ENCODE data around the gene ERICH2. TPM values are rescaled to one million over a fixed set of nuclear protein-coding genes. Genes with fewer than 3 reads are reported as not detected.

ERICH2 gene
- total RNA-seq, 3 donors from 2014 or later, result 0.92 TPM; not detected in 2

DNA sequence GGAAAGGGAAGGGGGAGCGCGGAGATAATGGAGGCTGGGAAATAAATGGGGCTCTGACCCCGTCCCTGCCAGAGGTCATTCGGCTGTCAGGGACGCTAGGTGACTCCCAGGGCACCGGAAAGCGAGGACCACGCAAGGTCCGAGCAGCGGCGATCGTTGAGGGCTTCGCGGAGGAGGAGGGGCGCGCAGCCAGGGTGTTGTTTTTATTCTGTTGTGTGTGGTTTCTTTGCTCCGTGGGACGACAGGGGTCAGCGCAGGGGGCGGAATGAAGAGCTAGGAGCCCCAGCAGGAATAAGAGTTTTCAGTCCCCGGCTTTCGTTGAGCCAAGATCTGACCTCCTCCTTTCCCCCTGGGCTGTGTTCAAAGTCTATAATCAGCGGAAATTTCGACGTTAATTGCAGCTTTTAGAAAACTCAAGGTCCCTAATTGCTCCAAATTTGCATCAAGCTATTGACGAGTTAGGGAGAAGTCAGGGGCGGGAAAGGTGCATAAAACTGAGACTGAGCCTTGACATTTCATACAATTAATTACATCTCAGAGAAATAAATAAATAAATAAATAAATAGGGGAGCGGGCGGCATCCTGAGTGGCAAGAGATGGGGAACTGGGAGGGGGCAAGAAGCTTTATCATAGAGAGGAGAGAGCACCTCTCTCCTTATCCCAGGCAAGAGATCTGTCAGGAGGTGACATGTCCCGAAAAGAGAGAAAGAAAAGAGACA lies 48.7 kb downstream of the ERICH2 start:
- Histone ChIP-seq H3K36me3 (ENCODE audit: low read depth) (no peaks in the 10 kb centered on the region), H3K4me1 (ENCODE audit: low read depth) (peaks cover 52% of the 10 kb centered on the region), H3K4me3 (no peak overlapping the region), H3K9me3 (no peaks in the 10 kb centered on the region)
- no peak for DNase-seq
- no peak for ATAC-seq
- TF ChIP-seq, protein P1, sequence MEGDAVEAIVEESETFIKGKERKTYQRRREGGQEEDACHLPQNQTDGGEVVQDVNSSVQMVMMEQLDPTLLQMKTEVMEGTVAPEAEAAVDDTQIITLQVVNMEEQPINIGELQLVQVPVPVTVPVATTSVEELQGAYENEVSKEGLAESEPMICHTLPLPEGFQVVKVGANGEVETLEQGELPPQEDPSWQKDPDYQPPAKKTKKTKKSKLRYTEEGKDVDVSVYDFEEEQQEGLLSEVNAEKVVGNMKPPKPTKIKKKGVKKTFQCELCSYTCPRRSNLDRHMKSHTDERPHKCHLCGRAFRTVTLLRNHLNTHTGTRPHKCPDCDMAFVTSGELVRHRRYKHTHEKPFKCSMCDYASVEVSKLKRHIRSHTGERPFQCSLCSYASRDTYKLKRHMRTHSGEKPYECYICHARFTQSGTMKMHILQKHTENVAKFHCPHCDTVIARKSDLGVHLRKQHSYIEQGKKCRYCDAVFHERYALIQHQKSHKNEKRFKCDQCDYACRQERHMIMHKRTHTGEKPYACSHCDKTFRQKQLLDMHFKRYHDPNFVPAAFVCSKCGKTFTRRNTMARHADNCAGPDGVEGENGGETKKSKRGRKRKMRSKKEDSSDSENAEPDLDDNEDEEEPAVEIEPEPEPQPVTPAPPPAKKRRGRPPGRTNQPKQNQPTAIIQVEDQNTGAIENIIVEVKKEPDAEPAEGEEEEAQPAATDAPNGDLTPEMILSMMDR (IDR thresholded peaks at IDR 0.05), result no peak
- intact Hi-C loops (cut with DNase I, micrococcal nuclease), result loop anchor here (10.0 kb wide), 3 partner anchors 424 to 584 kb away; no protein-coding TSS in a partner anchor

GRCh38 chr2:170819680-170820664 lies 49.8 kb downstream of the ERICH2 start:
- no peaks in the 10 kb centered on the region for H3K36me3 ChIP-seq (ENCODE audit: low read depth)
- no peak overlapping the region for H3K4me3 ChIP-seq
- H3K9me3 ChIP-seq, result no peaks in the 10 kb centered on the region
- ATAC-seq (no peak), DNase-seq (no peak)
- intact Hi-C loops (cut with DNase I, micrococcal nuclease), result loop anchor here (10.0 kb wide), 3 partner anchors 425 to 585 kb away; no protein-coding TSS in a partner anchor
- TF ChIP-seq, protein P1 (IDR thresholded peaks at IDR 0.05), result no peak
- peaks cover 50% of the 10 kb centered on the region for H3K4me1 ChIP-seq (ENCODE audit: low read depth)

DNA sequence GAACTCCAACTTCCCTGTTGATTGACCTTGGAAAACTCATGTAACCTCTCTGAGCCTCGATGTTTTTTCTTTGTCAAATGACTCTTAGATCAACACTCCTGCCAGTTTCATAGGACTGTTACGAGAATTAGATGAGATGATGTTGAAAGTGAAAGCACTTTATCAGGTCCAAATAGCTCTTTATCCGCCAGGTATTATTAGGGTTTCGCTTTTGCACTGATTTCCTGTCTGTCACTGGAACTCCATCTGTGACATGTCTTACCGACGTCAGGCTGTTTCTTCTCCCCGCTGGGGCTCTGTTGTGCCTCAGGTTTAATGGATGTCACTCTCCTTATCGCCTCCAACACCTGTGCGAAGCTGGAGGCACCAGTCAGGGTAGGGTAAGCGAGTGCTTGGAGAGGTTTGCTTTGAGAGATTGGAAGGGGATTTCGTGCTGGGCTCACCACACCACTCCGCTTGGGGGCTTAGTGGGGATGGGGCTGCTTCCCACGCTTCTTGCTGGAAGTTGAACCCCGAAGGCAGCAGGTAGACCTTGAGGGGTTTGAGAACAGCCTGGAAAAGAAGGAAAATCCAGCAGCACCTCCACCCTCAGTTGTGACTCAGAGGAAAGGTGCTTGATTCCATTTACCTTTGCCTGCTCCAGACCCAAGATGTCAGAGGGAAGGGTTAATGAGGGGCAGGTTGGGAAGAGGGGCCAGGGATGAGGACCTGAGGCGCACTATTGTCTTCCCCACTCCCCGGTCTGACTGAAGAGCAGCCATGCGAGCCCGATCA lies 50.8 kb downstream of the ERICH2 start:
- ATAC-seq (no peak), DNase-seq (no peak)
- no peak overlapping the region for H3K4me3 ChIP-seq

GRCh38 chr2:170821531-170822289 lies 51.5 kb downstream of the ERICH2 start:
- Histone ChIP-seq H3K9me3 (no peaks in the 10 kb centered on the region), H3K36me3 (ENCODE audit: low read depth) (no peaks in the 10 kb centered on the region), H3K4me3 (no peak overlapping the region), H3K4me1 (ENCODE audit: low read depth) (peaks cover 41% of the 10 kb centered on the region)
- TF ChIP-seq, protein P1 (IDR thresholded peaks at IDR 0.05), result no peak
- no peak for ATAC-seq
- intact Hi-C loops (cut with DNase I, micrococcal nuclease), result no loop called here
- DNase-seq, result no peak

More for the DNA sequence above, 50.8 kb downstream of the ERICH2 start:
- no peaks in the 10 kb centered on the region for H3K36me3 ChIP-seq (ENCODE audit: low read depth)
- peaks cover 49% of the 10 kb centered on the region for H3K4me1 ChIP-seq (ENCODE audit: low read depth)
- intact Hi-C loops (cut with DNase I, micrococcal nuclease), result no loop called here
- TF ChIP-seq, protein P1 (IDR thresholded peaks at IDR 0.05), result no peak
- no peaks in the 10 kb centered on the region for H3K9me3 ChIP-seq

All from mucosa of descending colon (tissue), 3 donors.